ENCODE results near the gene C1S.

GRCh38 chr12:7073946-7074345 lies 13.4 kb downstream of the C1S start:
- TF ChIP-seq CTCF (IDR thresholded peaks at IDR 0.05): no peak
- no peak for TF ChIP-seq POLR2A (IDR thresholded peaks at IDR 0.05)
